ENCODE data around the gene PRR18. TPM values are rescaled to one million over a fixed set of nuclear protein-coding genes. Genes with fewer than 3 reads are reported as not detected.

The PRR18 gene
- total and polyA plus RNA-seq, 2 of the 8 experiments (the other 6 are each of a cell fraction or from before 2014, with no cell fraction given) = 0.08 to 0.19 TPM

Other genes with a start within 250 kb of the PRR18 start
- 0.24 and 0.25 TPM in 2 replicates for gene TBXT, start 140.5 kb downstream of the PRR18 start, total RNA-seq (2021; fragmentation: NEBNext Ultra II Directional; extraction: Animal tissue kit (Norgen Biotek cat#: 25700))
- gene TBXT, start 140.5 kb downstream of the PRR18 start, polyA plus RNA-seq (2011; rRNA removed) = 0.18 and 0.52 TPM in 2 replicates
- 50.6 and 52.3 TPM in 2 replicates for gene SFT2D1, start 34.2 kb upstream of the PRR18 start, total RNA-seq (2021; fragmentation: NEBNext Ultra II Directional; extraction: Animal tissue kit (Norgen Biotek cat#: 25700))
- gene SFT2D1, start 34.2 kb upstream of the PRR18 start, polyA plus RNA-seq (2011; rRNA removed) = 67.8 and 76.1 TPM in 2 replicates
- gene MPC1, start 74.5 kb upstream of the PRR18 start, total RNA-seq (2021; fragmentation: NEBNext Ultra II Directional; extraction: Animal tissue kit (Norgen Biotek cat#: 25700)) = 12.6 and 15.5 TPM in 2 replicates
- gene MPC1, start 74.5 kb upstream of the PRR18 start, polyA plus RNA-seq (2011; rRNA removed) = 7.6 and 10.2 TPM in 2 replicates

Measured in H1 (cell line).